Glutamatergic neuron (in vitro differentiated cells): Measurements from ENCODE around the gene SPON1. TPM values are rescaled to one million over a fixed set of nuclear protein-coding genes. Genes with fewer than 3 reads are reported as not detected.

Experiments used
- DNase-seq: peaks from one replicate; pipeline ENCODE4 v3.0.0; 2022
- H3K27ac Mint-ChIP-seq: one replicate; pipeline ENCODE4 v1.8.0; 2020; ENCODE audit warnings: mild to moderate bottlenecking, mixed read lengths, inconsistent platforms; ENCODE audit not compliant: unreplicated experiment
- H3K27me3 Mint-ChIP-seq: one replicate; pipeline ENCODE4 v1.8.0; 2020; ENCODE audit warnings: mild to moderate bottlenecking, moderate library complexity, mixed read lengths, inconsistent platforms; ENCODE audit not compliant: unreplicated experiment
- H3K36me3 Mint-ChIP-seq: one replicate; pipeline ENCODE4 v1.8.0; 2020; ENCODE audit warnings: mild to moderate bottlenecking, mixed read lengths, inconsistent platforms; ENCODE audit not compliant: unreplicated experiment
- H3K4me1 Mint-ChIP-seq: one replicate; pipeline ENCODE4 v1.8.0; 2020; ENCODE audit warnings: mild to moderate bottlenecking, low read depth, mixed read lengths, inconsistent platforms; ENCODE audit not compliant: unreplicated experiment
- H3K4me3 Mint-ChIP-seq: one replicate; pipeline ENCODE4 v1.8.0; 2020; ENCODE audit warnings: mild to moderate bottlenecking, mixed read lengths, inconsistent platforms; ENCODE audit not compliant: unreplicated experiment
- H3K9me3 Mint-ChIP-seq: one replicate; pipeline ENCODE4 v1.8.0; 2020; ENCODE audit warnings: mild to moderate bottlenecking, moderate library complexity, mixed read lengths, inconsistent platforms; ENCODE audit not compliant: unreplicated experiment
- CTCF ChIP-seq: fragments of 200-600 bp; sonication (generic); IDR thresholded peaks from one replicate; pipeline ENCODE4 v1.5.0; 2021; ENCODE audit not compliant: partially characterized antibody, unreplicated experiment
- total RNA-seq: library from RNA; stranded (reverse); fragmentation: NEBNext Ultra II Directional; extraction: Animal tissue kit (Norgen Biotek cat#: 25700); gene quantifications from one replicate; pipeline ENCODE4 v1.2.1, GENCODE V29; 2021; ENCODE audit not compliant: unreplicated experiment

SPON1 gene
- total RNA-seq, 1 donor from 2014 or later = 0.81 TPM

DNA sequence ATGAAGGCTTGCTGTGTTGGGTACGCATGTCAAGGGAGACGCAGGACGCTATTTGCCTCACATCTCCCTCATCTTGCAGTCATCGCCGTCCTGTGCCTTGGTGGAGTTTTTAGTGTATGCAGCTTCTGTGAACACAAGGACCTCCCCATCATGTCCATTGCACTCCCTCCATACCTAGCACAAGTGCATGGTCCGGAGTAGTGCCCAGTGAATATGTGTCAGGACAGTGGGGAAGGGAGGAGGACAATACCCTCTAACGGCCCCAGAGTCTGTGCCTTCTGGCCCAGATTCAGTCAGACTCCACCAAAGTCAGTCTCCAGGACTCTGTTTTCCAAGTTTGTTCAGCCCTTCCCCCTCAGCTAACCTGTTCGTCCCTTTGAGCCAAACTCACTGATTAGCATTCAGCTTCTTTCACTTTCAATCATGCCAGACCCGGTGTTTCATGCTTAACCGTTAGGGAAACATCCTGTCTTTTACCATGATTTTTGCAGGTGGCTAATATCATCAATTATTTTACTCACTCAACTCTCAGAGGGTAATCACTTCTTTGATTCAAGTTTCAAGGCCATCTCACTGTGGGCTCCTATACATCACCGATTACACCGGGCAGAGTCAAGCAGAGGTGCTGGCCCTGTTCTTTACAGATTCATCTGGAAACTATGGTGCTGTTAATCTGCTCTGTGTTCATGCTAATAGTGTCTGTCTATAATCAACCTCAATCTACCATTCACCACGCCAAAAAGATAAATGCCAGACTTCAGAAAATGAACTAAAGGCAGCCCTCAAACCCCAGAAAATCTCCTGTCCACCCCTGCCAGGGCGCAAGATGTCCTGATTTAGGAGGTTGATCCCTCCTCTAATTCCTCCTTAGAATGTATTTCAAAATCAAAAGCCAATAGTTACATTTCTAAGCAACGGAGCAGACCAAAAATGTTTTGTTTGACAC, 240.0 kb downstream of the SPON1 start:
- H3K4me1 Mint-ChIP-seq = peaks cover 7% of the 10 kb centered on the region
- no peaks in the 10 kb centered on the region for H3K36me3 Mint-ChIP-seq
- no peak for TF ChIP-seq CTCF
- no peak overlapping the region for H3K27ac Mint-ChIP-seq
- no peak overlapping the region for H3K4me3 Mint-ChIP-seq
- no peaks in the 10 kb centered on the region for H3K27me3 Mint-ChIP-seq
- DNase-seq = no peak
- H3K9me3 Mint-ChIP-seq = no peaks in the 10 kb centered on the region

- H3K4me1 Mint-ChIP-seq = peaks cover 7% of the 10 kb centered on the region
- no peaks in the 10 kb centered on the region for H3K36me3 Mint-ChIP-seq
- TF ChIP-seq CTCF = no peak
- DNase-seq = no peak
- H3K27me3 Mint-ChIP-seq = no peaks in the 10 kb centered on the region
- H3K27ac Mint-ChIP-seq = no peak overlapping the region
- no peak overlapping the region for H3K4me3 Mint-ChIP-seq
- no peaks in the 10 kb centered on the region for H3K9me3 Mint-ChIP-seq
These were observed 240.8 kb downstream of the SPON1 start for GRCh38 chr11:14203321-14203720.

DNA sequence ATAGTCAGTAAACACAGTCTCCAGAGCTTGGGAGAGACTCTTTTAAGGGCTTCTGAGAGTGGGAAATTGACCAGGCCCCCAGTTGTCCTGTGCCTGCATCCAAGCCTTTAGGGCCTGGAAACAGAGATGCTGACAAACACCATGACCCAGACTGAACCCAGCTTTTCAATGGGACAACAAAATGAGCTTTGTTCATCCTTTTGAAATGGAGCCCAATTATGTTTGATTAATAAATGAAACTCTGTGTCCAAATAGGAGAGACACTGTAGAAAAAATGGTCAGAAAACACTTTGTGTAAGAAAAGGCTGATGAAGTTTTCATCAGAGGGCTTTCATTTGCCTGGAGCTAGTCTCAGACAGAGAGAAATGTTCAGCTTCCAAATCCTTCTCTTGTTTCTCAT, 250.5 kb downstream of the SPON1 start:
- Mint-ChIP-seq H3K4me1 (no peaks in the 10 kb centered on the region), H3K9me3 (no peaks in the 10 kb centered on the region), H3K36me3 (no peaks in the 10 kb centered on the region), H3K27me3 (no peaks in the 10 kb centered on the region), H3K27ac (no peak overlapping the region), H3K4me3 (no peak overlapping the region)
- TF ChIP-seq CTCF = no peak
- DNase-seq = no peak

DNA sequence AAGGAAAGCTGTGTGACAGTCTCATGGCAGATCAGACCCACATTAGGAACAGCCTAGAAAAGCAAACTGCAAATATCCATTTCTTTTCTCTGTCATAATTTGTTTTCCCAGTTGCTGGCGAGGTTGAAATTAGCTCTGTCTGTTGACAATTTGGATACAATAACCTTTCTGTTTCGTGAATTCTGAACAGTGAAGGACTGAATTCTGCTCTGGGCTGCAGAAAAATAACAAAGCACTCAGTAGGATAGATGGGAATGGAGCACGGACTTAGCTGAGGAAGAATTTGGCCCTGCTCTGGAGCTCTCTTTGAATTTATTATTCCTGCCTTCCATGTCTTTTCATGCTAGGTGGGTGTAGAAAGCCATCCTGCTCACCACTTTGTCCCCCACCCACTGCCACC, 256.2 kb downstream of the SPON1 start:
- Mint-ChIP-seq H3K4me1 (no peaks in the 10 kb centered on the region), H3K27ac (no peak overlapping the region), H3K36me3 (no peaks in the 10 kb centered on the region), H3K4me3 (no peak overlapping the region), H3K27me3 (peaks cover 4% of the 10 kb centered on the region), H3K9me3 (no peaks in the 10 kb centered on the region)
- DNase-seq = no peak
- no peak for TF ChIP-seq CTCF

- no peaks in the 10 kb centered on the region for H3K9me3 Mint-ChIP-seq
- no peak overlapping the region for H3K4me3 Mint-ChIP-seq
- H3K4me1 Mint-ChIP-seq = no peaks in the 10 kb centered on the region
- H3K27ac Mint-ChIP-seq = no peak overlapping the region
- H3K27me3 Mint-ChIP-seq = peaks cover 3% of the 10 kb centered on the region
- no peak for TF ChIP-seq CTCF
- peaks cover 10% of the 10 kb centered on the region for H3K36me3 Mint-ChIP-seq
- no peak for DNase-seq
These were observed 261.2 kb downstream of the SPON1 start for GRCh38 chr11:14223636-14224288.
